ENCODE measurements around the gene MTO1.
"Not testable (repeated sequence)": the region's sequence is repeated elsewhere in the genome, so short reads cannot be mapped to it uniquely, and the experiment has no call there.

The MTO1 gene

DNA sequence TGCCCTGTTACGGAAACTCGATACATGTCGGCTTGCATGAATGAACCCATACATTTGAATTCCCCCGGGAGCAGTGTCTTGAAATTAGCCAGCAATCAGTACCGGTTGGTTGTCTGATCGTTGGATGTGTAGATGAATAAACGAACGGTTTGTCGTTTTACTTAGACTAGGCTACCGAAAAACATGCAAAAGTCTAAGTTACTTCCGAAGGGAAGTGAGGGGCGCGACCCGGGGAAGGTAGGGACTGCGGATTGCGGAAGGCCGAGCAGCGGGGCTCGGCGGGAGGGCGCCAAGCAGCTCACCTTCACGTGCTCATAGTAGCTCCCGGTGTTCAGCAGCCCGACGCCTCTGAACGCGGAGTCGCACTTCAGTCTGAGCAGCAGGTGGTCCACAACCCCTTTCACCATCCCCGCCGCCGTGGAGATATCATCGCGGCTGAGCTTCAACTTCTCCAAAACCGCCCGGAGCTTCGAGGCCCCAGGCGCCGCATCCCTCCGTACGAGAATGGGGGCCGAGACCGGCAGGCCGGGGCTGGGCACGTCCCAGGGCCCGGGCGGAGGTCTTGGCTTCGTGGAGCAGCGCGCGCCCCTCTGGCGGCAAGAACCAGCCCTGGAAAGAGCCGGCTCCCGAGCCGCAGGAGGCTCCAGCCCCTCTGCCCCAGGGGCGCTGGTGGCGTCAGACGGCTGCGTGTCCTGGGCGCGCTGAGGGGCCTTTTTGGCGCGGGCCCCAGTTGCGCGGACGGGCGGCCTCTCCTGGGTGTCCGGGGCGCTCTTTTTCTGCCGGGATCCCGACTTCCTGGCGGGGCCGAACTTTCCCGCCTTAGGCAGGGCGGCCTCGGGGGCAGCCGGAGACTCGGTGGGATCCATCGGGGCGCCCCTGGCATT is 10.1 kb upstream of the MTO1 start:
- TF ChIP-seq, protein P1, sequence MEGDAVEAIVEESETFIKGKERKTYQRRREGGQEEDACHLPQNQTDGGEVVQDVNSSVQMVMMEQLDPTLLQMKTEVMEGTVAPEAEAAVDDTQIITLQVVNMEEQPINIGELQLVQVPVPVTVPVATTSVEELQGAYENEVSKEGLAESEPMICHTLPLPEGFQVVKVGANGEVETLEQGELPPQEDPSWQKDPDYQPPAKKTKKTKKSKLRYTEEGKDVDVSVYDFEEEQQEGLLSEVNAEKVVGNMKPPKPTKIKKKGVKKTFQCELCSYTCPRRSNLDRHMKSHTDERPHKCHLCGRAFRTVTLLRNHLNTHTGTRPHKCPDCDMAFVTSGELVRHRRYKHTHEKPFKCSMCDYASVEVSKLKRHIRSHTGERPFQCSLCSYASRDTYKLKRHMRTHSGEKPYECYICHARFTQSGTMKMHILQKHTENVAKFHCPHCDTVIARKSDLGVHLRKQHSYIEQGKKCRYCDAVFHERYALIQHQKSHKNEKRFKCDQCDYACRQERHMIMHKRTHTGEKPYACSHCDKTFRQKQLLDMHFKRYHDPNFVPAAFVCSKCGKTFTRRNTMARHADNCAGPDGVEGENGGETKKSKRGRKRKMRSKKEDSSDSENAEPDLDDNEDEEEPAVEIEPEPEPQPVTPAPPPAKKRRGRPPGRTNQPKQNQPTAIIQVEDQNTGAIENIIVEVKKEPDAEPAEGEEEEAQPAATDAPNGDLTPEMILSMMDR (IDR thresholded peaks at IDR 0.05; ENCODE audit: low read depth, low read length), result no peak
- H3K4me3 ChIP-seq (ENCODE audit: low read depth, low read length), result peak overlapping the region; percentile 80

DNA sequence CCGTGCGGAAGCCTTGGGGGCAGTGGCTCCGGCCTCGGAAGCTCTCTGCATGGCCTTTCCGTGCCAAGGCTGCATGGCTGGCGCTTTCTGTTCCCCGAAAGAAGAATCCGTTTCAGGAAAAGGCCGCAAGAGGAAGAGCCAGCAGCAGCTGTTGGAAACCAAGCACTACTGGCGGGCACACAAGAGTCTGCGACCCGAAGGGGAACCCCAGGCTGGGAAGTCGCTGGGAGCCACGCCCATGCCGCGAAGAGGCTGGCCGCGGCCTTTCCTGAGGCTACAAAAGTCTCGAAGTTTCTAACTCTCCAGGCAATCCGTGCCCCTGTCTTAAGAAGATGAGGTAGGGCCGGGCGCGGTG is 9.5 kb upstream of the MTO1 start, which contains the start of gene CGAS:
CGAS (minus strand) TSS at position 191 of the 355 bp plus-strand sequence; CDS start at position 75, 116 bp downstream.
- TF ChIP-seq, protein P1 (IDR thresholded peaks at IDR 0.05; ENCODE audit: low read depth, low read length), result no peak

DNA sequence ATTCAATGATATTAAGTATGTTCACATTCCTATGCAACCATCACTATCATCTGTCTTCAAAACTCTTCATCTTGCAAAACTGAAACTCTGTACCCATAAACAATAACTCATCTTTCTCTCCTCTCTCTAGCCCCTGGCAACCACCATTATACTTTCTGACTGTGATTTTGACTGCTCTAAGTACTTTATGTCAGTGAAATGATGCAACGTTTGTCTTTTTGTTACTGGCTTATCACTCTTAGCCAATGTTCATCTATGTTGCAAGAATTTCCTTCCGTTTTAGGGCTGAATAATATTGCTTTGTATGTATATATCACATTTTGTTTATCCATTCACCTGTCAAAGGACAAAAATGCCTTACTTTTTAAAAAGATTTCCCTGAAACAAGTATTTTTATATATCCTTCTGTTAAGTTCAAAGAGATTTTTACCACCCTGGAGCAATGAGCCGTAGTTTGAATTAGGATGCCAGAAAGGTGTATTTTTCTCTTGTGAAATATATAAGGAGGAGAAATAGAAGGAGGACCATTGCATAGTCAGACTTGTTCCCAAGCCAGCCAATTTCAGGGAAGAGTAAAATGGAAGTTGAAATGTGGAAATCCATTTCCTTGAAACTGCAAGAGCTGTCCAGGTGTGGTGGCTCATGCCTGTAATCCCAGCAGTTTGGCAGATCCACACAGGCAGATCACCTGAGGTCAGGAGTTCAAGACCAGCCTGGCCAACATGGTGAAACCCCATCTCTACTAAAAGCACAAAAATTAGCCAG is 5.5 kb upstream of the MTO1 start:
- TF ChIP-seq, protein P1 (IDR thresholded peaks at IDR 0.05; ENCODE audit: low read depth, low read length), result no peak
- no peak overlapping the region for H3K4me3 ChIP-seq (ENCODE audit: low read depth, low read length)

More for the DNA sequence above, 9.5 kb upstream of the MTO1 start, which contains the start of gene CGAS:
- H3K4me3 ChIP-seq (ENCODE audit: low read depth, low read length), result peak within 1 kb of the TSS; percentile 80

DNA sequence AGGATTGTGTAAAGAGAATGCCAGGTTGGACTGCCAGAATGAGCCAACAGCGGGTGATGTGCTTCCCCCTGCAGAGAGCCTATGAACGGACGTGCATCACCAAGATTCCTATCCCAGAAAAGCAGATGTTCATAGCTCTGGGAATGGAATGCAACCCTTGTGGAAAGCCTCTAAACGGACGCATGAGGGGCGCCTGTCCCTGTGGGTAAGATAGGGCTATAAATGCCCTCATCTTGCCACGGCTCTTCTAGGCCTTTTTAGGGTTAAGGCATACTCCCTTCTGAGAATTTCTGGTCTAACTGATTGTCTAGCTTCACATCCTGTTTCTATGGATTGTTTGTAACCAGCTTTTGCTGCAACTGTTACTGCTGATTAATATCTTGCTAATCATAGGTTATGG is 2.1 kb upstream of the MTO1 start:
- not testable (repeated sequence) for H3K4me3 ChIP-seq (ENCODE audit: low read depth, low read length)

DNA sequence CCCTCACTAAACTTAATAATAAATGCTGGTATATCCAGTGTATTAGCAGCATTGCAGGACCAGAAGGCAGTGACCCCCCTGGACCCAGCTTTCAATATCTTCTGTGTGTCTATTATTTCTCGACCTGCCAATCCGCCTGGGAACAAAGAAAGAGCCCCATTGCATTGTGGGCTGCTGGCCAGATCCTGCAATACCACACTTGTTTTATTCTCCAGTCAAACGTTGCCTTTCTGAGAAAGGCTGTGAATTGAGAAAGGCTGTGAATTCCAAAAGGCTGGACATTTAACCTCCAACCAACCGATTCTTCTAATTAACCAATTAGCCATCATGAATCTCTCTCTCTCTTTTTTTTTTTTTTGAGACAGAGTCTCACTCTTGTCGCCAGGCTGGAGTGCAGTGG is 1.5 kb upstream of the MTO1 start:
- no peak overlapping the region for H3K4me3 ChIP-seq (ENCODE audit: low read depth, low read length)
- TF ChIP-seq, protein P1 (IDR thresholded peaks at IDR 0.05; ENCODE audit: low read depth, low read length), result no peak

DNA sequence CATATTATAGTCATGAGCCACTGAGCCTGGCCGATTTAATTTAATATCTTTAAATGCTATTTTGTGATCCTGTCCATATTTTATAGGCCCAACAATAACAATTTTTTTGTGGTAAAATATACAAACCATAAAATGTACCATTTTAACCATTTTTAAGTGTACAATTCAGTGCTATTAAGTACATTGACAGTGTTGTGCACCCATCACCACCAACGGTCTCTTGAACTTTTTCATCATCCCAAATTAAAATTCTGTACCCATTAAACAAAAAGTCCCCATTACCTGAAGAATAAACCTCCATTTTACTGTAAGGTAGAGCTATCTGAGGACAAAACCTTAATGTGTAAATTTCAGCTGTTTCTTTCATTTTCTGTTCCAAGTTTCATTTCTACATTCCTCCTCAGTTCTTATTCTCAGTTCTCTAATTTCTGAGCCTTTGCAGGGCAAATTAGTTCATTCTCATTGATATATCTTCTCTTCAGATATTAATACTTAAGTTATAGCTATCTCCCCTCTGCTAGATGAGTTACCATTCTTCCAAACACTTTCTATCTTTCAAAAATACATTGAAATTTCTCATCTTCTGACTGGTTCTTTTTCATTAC is 10.3 kb downstream of the MTO1 start:
- no peak overlapping the region for H3K4me3 ChIP-seq (ENCODE audit: low read depth, low read length)
- TF ChIP-seq, protein P1 (IDR thresholded peaks at IDR 0.05; ENCODE audit: low read depth, low read length), result no peak

DNA sequence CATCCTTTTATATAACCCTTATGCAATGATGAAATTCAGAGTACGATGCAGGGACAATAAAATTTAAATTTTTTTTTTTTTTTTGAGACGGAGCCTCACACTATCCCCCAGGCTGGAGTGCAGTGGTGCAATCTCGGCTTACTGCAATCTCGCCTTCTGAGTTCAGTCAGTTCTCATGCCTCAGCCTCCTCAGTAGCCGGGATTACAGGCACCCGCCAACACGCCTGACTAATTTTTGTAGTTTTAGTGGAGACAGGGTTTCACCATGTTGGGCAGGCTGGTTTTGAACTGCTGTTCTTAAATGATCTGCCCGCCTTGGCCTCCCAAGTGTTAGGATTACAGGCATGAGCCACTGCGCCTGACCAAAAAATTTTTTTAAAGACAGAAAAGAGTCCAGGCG is 15.2 kb downstream of the MTO1 start:
- no peak overlapping the region for H3K4me3 ChIP-seq (ENCODE audit: low read depth, low read length)
- TF ChIP-seq, protein P1 (IDR thresholded peaks at IDR 0.05; ENCODE audit: low read depth, low read length), result no peak

All from WI38 (cell line).